ENCODE measurements around the gene FMN1. TPM values are rescaled to one million over a fixed set of nuclear protein-coding genes. Genes with fewer than 3 reads are reported as not detected.

Gene FMN1
- total RNA-seq, 1 donor from 2014 or later: 4.3 TPM

GRCh38 chr15:32833379-32833821 lies 361.1 kb downstream of the FMN1 start:
- no peak overlapping the region for H3K4me3 ChIP-seq (ENCODE audit: low read depth, low read length)
- no peak for DNase-seq (ENCODE audit: low read depth)
- no peak for TF ChIP-seq CTCF (conservative IDR thresholded peaks at IDR 0.05; ENCODE audit: low read depth, low read length)

GRCh38 chr15:32831485-32831884 lies 363.0 kb downstream of the FMN1 start:
- DNase-seq (ENCODE audit: low read depth): no peak
- no peak overlapping the region for H3K4me3 ChIP-seq (ENCODE audit: low read depth, low read length)
- no peak for TF ChIP-seq CTCF (conservative IDR thresholded peaks at IDR 0.05; ENCODE audit: low read depth, low read length)

DNA sequence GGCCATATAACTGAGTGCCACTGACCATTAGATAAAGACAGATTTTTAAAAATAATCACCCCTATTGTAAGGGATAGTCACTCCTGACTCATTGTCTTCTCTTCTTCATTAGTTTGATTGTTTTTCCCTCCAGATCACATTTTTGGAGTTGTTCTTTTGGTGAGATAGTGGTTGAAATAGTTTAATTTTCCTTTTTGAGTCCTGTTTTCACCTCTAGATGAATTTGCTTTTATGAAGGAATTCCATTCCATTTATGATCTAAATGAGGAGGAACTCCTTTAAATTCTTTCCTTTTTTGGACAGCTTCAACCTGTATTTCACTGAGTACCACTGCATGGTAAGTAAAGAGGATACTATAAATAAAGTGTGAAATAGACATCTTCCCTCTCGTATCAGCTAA lies 364.3 kb downstream of the FMN1 start:
- no peak for DNase-seq (ENCODE audit: low read depth)
- no peak for TF ChIP-seq CTCF (conservative IDR thresholded peaks at IDR 0.05; ENCODE audit: low read depth, low read length)
- no peak overlapping the region for H3K4me3 ChIP-seq (ENCODE audit: low read depth, low read length)

DNA sequence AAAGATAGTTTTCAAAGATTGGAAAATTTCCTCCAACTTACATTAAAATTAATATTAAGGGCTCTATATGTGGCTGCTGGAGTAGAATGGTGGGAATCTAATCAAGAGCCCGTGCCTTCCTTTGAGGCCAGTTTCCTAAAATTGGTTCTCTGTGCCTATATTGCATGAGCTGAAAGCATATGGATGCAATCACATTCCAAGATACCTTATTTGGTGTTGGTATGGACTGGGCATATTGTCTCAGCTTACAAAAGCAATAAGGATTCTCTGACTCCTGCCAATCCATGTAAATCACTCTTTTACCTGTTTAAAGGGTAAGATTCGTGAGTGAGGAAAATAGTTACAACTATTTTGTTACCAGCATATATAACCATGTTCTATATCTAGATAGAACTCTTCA lies 365.1 kb downstream of the FMN1 start:
- DNase-seq (ENCODE audit: low read depth): no peak
- no peak overlapping the region for H3K4me3 ChIP-seq (ENCODE audit: low read depth, low read length)
- TF ChIP-seq CTCF (conservative IDR thresholded peaks at IDR 0.05; ENCODE audit: low read depth, low read length): no peak

GRCh38 chr15:32828507-32829186 lies 365.9 kb downstream of the FMN1 start:
- DNase-seq (ENCODE audit: low read depth): no peak

GRCh38 chr15:32826685-32827084 lies 367.8 kb downstream of the FMN1 start:
- no peak overlapping the region for H3K4me3 ChIP-seq (ENCODE audit: low read depth, low read length)
- no peak for DNase-seq (ENCODE audit: low read depth)
- TF ChIP-seq CTCF (conservative IDR thresholded peaks at IDR 0.05; ENCODE audit: low read depth, low read length): no peak

More at GRCh38 chr15:32828507-32829186, 365.9 kb downstream of the FMN1 start:
- no peak overlapping the region for H3K4me3 ChIP-seq (ENCODE audit: low read depth, low read length)
- TF ChIP-seq CTCF (conservative IDR thresholded peaks at IDR 0.05; ENCODE audit: low read depth, low read length): no peak

DNA sequence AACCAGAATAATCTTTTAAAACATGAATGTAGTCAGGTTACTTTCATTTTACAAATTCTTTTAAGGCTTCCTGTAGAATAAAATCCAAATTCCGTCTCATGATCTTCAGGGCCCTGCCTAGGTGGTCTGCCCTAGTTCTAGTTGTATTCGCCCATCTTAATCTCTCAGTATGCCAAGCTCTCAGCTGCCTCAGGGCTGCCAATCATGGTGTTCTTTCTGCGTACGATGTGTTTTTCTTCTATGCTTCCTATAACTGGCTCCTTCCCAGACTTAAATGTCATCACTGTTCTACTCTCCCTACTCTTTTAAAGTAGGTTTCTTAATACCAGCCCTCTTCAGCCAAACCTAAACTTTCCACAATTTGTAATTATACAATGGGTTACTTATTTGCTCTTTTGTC lies 369.3 kb downstream of the FMN1 start:
- TF ChIP-seq CTCF (conservative IDR thresholded peaks at IDR 0.05; ENCODE audit: low read depth, low read length): no peak
- H3K4me3 ChIP-seq (ENCODE audit: low read depth, low read length): no peak overlapping the region
- no peak for DNase-seq (ENCODE audit: low read depth)
